PC-3 (cell line): Measurements from ENCODE around the gene DRC1. TPM values are rescaled to one million over a fixed set of nuclear protein-coding genes. Genes with fewer than 3 reads are reported as not detected.

ENCODE experiments used
- ATAC-seq: fragments of 200-7000 bp; cut with Tn5 transposase; 2 replicates; pipeline ENCODE4 v1.9.1; 2020; ENCODE audit warnings: mild to moderate bottlenecking, moderate library complexity
- BruUV-seq: library from RNA; stranded (reverse); fragments of 400-500 nt; replicated peaks from 2 replicates; lab custom pipeline; 2021; lab: Mats Ljungman, UMichigan
- CTCF ChIA-PET: fragments of 300-600 bp; sonication (Branson Sonifier 250); formaldehyde crosslinking; loops from one replicate; lab custom pipeline; 2022; ENCODE audit warnings: antibody characterized with exemption; lab: Charles Lee
- POLR2A ChIA-PET: fragments of 300-600 bp; sonication (Branson Sonifier 250); formaldehyde crosslinking; loops from one replicate; lab custom pipeline; 2022; ENCODE audit warnings: antibody characterized with exemption; ENCODE audit not compliant: unreplicated experiment; lab: Charles Lee
- DNase-seq: peaks from one replicate; pipeline ENCODE4 v3.0.0-alpha.2; 2015
- H2AFZ ChIP-seq: fragments of 300-600 bp; sonication (generic); 2 replicates; pipeline ENCODE4 v1.6.0; 2016; ENCODE audit warnings: antibody characterized with exemption, low read length
- H3F3A ChIP-seq: fragments of 300-600 bp; sonication (generic); one replicate; pipeline ENCODE4 v1.6.0; 2017; ENCODE audit warnings: antibody characterized with exemption, low read length, control low read depth, mild to moderate bottlenecking; ENCODE audit not compliant: unreplicated experiment
- H3K27ac ChIP-seq: fragments of 300-600 bp; sonication (generic); 2 replicates; pipeline ENCODE4 v1.5.1; 2016; ENCODE audit warnings: mild to moderate bottlenecking, low read length
- H3K27me3 ChIP-seq: fragments of 300-600 bp; sonication (generic); 2 replicates; pipeline ENCODE4 v1.6.1; 2016; ENCODE audit warnings: low read length, mixed read lengths
- H3K36me3 ChIP-seq: fragments of 300-600 bp; sonication (generic); 2 replicates; pipeline ENCODE4 v1.6.1; 2016; ENCODE audit warnings: low read depth, mixed run types, low read length, mixed read lengths
- H3K4me1 ChIP-seq: fragments of 300-600 bp; sonication (generic); 2 replicates; pipeline ENCODE4 v1.5.1; 2016; ENCODE audit warnings: low read length; ENCODE audit not compliant: insufficient read depth
- H3K4me2 ChIP-seq: fragments of 300-600 bp; sonication (generic); 2 replicates; pipeline ENCODE4 v1.6.0; 2016; ENCODE audit warnings: low read length
- H3K4me3 ChIP-seq: fragments of 300-600 bp; sonication (generic); 2 replicates; pipeline ENCODE4 v1.5.1; 2016; ENCODE audit warnings: mild to moderate bottlenecking, low read length, mixed read lengths
- H3K79me2 ChIP-seq: fragments of 300-600 bp; sonication (generic); 2 replicates; pipeline ENCODE4 v1.6.1; 2017; ENCODE audit warnings: low read length, mixed read lengths
- H3K9ac ChIP-seq: fragments of 300-600 bp; sonication (generic); 2 replicates; pipeline ENCODE4 v1.6.0; 2016; ENCODE audit warnings: mild to moderate bottlenecking, low read length
- H3K9me2 ChIP-seq: fragments of 300-600 bp; sonication (generic); replicated peaks from 2 replicates; pipeline ENCODE4 v1.6.1; 2016; ENCODE audit warnings: mixed run types, low read length, mixed read lengths
- H3K9me3 ChIP-seq: fragments of 300-600 bp; sonication (generic); 2 replicates; pipeline ENCODE4 v1.6.1; 2016; ENCODE audit warnings: low read length, mixed read lengths
- H4K20me1 ChIP-seq: fragments of 300-600 bp; sonication (generic); 2 replicates; pipeline ENCODE4 v1.6.1; 2016; ENCODE audit warnings: low read length, mixed read lengths
- EZH2 ChIP-seq: fragments of 300-600 bp; sonication (generic); IDR thresholded peaks from one replicate; pipeline ENCODE4 v1.6.1; 2017; ENCODE audit warnings: antibody characterized with exemption, mild to moderate bottlenecking, low read length; ENCODE audit not compliant: unreplicated experiment
- EZH2phosphoT487 ChIP-seq: fragments of 300-600 bp; sonication (generic); IDR thresholded peaks from 2 replicates; pipeline ENCODE4 v1.6.1; 2018; ENCODE audit warnings: mild to moderate bottlenecking, antibody characterized with exemption, low read length, borderline replicate concordance
- intact Hi-C: fragments of 100-400 bp; cut with micrococcal nuclease; formaldehyde crosslinking; loops from 2 replicates; pipeline ENCODE4 v1.9.0; 2023
- total RNA-seq: library from RNA; depleted of rRNA; stranded (reverse); fragments of >200 nt; gene quantifications from 2 replicates; pipeline ENCODE4 v1.2.3, GENCODE V29; 2014
- TF ChIP-seq, protein P1 (sequence below): fragments of 300-600 bp; sonication (generic); conservative IDR thresholded peaks from 2 replicates; pipeline ENCODE4 v1.5.1; 2017; ENCODE audit warnings: antibody characterized with exemption, low read depth, mild to moderate bottlenecking, low read length

Gene DRC1
- total RNA-seq, 1 experiment from 2014 or later, result not detected

DNA sequence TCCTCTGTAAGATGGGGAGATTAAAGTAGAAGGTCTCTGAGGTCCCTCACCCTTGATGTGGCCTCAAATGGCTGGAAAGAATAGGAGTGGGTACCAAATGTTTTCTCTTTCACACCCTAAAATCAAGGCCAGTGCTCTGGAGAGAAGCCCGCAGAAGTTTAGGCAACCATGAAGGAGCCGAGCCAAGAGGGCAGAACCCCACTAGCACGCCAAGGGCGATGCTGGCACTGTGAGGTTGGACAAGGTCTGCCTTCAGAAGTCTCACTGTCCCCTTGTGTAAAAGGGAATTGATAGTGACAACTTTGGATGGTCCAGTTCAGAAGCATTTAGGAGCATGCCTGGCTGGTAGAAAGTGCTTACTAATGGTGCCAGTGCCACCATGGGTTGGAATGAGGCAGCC is 92.5 kb downstream of the DRC1 start:
- H2AFZ ChIP-seq, result no peak overlapping the region
- H3K9ac ChIP-seq, result no peak overlapping the region
- no peak for TF ChIP-seq EZH2
- TF ChIP-seq EZH2phosphoT487, result no peak
- TF ChIP-seq, protein P1, sequence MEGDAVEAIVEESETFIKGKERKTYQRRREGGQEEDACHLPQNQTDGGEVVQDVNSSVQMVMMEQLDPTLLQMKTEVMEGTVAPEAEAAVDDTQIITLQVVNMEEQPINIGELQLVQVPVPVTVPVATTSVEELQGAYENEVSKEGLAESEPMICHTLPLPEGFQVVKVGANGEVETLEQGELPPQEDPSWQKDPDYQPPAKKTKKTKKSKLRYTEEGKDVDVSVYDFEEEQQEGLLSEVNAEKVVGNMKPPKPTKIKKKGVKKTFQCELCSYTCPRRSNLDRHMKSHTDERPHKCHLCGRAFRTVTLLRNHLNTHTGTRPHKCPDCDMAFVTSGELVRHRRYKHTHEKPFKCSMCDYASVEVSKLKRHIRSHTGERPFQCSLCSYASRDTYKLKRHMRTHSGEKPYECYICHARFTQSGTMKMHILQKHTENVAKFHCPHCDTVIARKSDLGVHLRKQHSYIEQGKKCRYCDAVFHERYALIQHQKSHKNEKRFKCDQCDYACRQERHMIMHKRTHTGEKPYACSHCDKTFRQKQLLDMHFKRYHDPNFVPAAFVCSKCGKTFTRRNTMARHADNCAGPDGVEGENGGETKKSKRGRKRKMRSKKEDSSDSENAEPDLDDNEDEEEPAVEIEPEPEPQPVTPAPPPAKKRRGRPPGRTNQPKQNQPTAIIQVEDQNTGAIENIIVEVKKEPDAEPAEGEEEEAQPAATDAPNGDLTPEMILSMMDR, result no peak
- intact Hi-C loops, result no loop called here
- BruUV-seq, result no TSS peak
- no peaks in the 10 kb centered on the region for H3K79me2 ChIP-seq
- H3F3A ChIP-seq, result no peaks in the 10 kb centered on the region
- H3K9me3 ChIP-seq, result no peaks in the 10 kb centered on the region
- no peak overlapping the region for H3K4me3 ChIP-seq
- no peaks in the 10 kb centered on the region for H3K4me1 ChIP-seq
- no peaks in the 10 kb centered on the region for H3K9me2 ChIP-seq
- ATAC-seq, result no peak
- no peak overlapping the region for H3K4me2 ChIP-seq
- no peak for DNase-seq
- H3K27ac ChIP-seq, result no peak overlapping the region
- no peaks in the 10 kb centered on the region for H4K20me1 ChIP-seq
- H3K36me3 ChIP-seq, result no peaks in the 10 kb centered on the region
- ChIA-PET POLR2A (no interaction called here), CTCF (no interaction called here)
- peaks cover 28% of the 10 kb centered on the region for H3K27me3 ChIP-seq

GRCh38 chr2:26494891-26495290 is 93.2 kb downstream of the DRC1 start:
- BruUV-seq, result no TSS peak
- Histone ChIP-seq H3K79me2 (no peaks in the 10 kb centered on the region), H3K4me1 (no peaks in the 10 kb centered on the region), H3K27ac (no peak overlapping the region), H4K20me1 (no peaks in the 10 kb centered on the region), H3K9me2 (no peaks in the 10 kb centered on the region), H3K9me3 (no peaks in the 10 kb centered on the region), H3K9ac (no peak overlapping the region), H3K27me3 (peaks cover 28% of the 10 kb centered on the region), H3K4me3 (no peak overlapping the region), H3F3A (no peaks in the 10 kb centered on the region), H2AFZ (no peak overlapping the region), H3K36me3 (no peaks in the 10 kb centered on the region), H3K4me2 (no peak overlapping the region)
- intact Hi-C loops, result no loop called here
- POLR2A ChIA-PET, result no interaction called here
- ATAC-seq (no peak), DNase-seq (no peak)
- CTCF ChIA-PET, result no interaction called here
- TF ChIP-seq, protein P1, result no peak
- no peak for TF ChIP-seq EZH2phosphoT487
- TF ChIP-seq EZH2, result no peak

DNA sequence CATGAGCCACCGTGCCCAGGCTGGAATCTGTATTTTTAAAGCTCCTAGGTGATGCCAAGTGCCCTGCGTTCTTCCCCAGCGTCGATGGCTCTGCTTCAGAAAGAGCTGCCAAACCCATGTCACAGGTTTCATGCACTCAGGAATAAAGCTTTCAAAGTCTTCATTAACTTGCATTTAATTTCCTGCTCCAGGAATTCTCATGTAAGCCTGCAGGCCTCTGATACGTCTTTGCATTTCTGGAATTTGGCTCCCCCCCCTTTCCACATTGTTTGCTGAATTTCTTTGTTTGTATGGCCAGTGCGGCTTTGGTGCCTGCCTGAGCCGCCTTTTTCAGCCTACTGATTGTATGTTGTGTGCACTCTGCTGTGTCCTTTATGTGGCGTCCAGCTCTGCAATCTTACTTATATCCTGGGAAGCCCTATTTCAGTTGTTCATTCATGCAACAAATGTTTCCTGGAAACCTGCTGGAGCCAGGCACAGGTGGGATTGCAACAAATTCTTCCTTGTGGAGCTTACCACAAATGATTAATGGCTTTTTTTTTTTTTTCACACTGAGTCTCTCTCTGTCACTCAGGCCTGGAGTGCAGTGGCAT is 94.1 kb downstream of the DRC1 start:
- H3K9me3 ChIP-seq, result no peaks in the 10 kb centered on the region
- ATAC-seq (no peak), DNase-seq (no peak)
- ChIA-PET POLR2A (interaction anchor here (0.6 kb wide), 2 partner anchors 64 to 176 kb away, joined by 5 read pairs; no protein-coding TSS in a partner anchor), CTCF (no interaction called here)
- no peak overlapping the region for H3K27ac ChIP-seq
- no peak overlapping the region for H3K4me2 ChIP-seq
- TF ChIP-seq EZH2 (no peak), EZH2phosphoT487 (no peak)
- TF ChIP-seq, protein P1, result no peak
- H2AFZ ChIP-seq, result no peak overlapping the region
- H3K36me3 ChIP-seq, result no peaks in the 10 kb centered on the region
- H3F3A ChIP-seq, result no peaks in the 10 kb centered on the region
- no peak overlapping the region for H3K9ac ChIP-seq
- no peaks in the 10 kb centered on the region for H3K79me2 ChIP-seq
- no peaks in the 10 kb centered on the region for H3K9me2 ChIP-seq
- no peak overlapping the region for H3K4me3 ChIP-seq
- peaks cover 31% of the 10 kb centered on the region for H3K27me3 ChIP-seq
- H3K4me1 ChIP-seq, result no peaks in the 10 kb centered on the region
- no peaks in the 10 kb centered on the region for H4K20me1 ChIP-seq
- BruUV-seq, result no TSS peak
- intact Hi-C loops, result no loop called here
